SJSA1 (cell line): ENCODE measurements around the gene TMEM82. TPM values are rescaled to one million over a fixed set of nuclear protein-coding genes. Genes with fewer than 3 reads are reported as not detected.
A peak's percentile ranks its signal among the peaks of the same experiment; 100 is the strongest.

Source experiments
- DNase-seq, 2 experiments: peaks; one replicate each; pipeline ENCODE4 v3.0.0-alpha.2; 2015 to 2020; ENCODE audit warnings: low spot score in 2 of 2, low read depth in 1 of 2
- H3K27ac ChIP-seq: fragments of 250-450 bp; sonication (Bioruptor Pico); 2 replicates; pipeline ENCODE4 v1.5.1; 2020; ENCODE audit warnings: mild to moderate bottlenecking, moderate library complexity
- H3K27me3 ChIP-seq: fragments of 250-450 bp; sonication (Bioruptor Pico); replicated peaks from 2 replicates; pipeline ENCODE4 v1.5.1; 2020; ENCODE audit warnings: mild to moderate bottlenecking, moderate library complexity
- H3K36me3 ChIP-seq: fragments of 250-450 bp; sonication (Bioruptor Pico); 2 replicates; pipeline ENCODE4 v1.5.1; 2020; ENCODE audit warnings: mild to moderate bottlenecking
- H3K4me1 ChIP-seq: fragments of 250-450 bp; sonication (Bioruptor Pico); replicated peaks from 2 replicates; pipeline ENCODE4 v1.6.1; 2021; ENCODE audit warnings: mild to moderate bottlenecking
- H3K4me3 ChIP-seq: fragments of 250-450 bp; sonication (Bioruptor Pico); 2 replicates; pipeline ENCODE4 v1.5.1; 2020; ENCODE audit warnings: mild to moderate bottlenecking
- H3K9me3 ChIP-seq: fragments of 250-450 bp; sonication (Bioruptor Pico); replicated peaks from 2 replicates; pipeline ENCODE4 v1.5.1; 2020; ENCODE audit warnings: mild to moderate bottlenecking
- total RNA-seq: library from RNA; depleted of rRNA; stranded (reverse); fragments of >200 nt; shearing (Covaris generic); gene quantifications from 2 replicates; pipeline ENCODE4 v1.2.3, GENCODE V29; 2014

TMEM82 gene
- total RNA-seq, 1 experiment from 2014 or later: not detected

GRCh38 chr1:15735304-15736037 is 6.8 kb upstream of the TMEM82 start:
- peaks cover 39% of the 10 kb centered on the region for H3K36me3 ChIP-seq
- H3K4me1 ChIP-seq: no peaks in the 10 kb centered on the region
- H3K9me3 ChIP-seq: no peaks in the 10 kb centered on the region
- H3K27me3 ChIP-seq: no peaks in the 10 kb centered on the region
- no peak overlapping the region for H3K4me3 ChIP-seq
- no peak for DNase-seq
- no peak overlapping the region for H3K27ac ChIP-seq

GRCh38 chr1:15736038-15736891 is 6.0 kb upstream of the TMEM82 start, which contains the start of gene SLC25A34:
SLC25A34 (plus strand) TSS chr1:15736258; CDS start chr1:15736486, 228 bp downstream.
- peaks cover 32% of the 10 kb centered on the region for H3K36me3 ChIP-seq
- H3K27me3 ChIP-seq: no peaks in the 10 kb centered on the region
- H3K9me3 ChIP-seq: no peaks in the 10 kb centered on the region
- no peaks in the 10 kb centered on the region for H3K4me1 ChIP-seq
- no peak for DNase-seq
- H3K27ac ChIP-seq: no peak within 1 kb of the TSS
- H3K4me3 ChIP-seq: no peak within 1 kb of the TSS

GRCh38 chr1:15736892-15737261 is 5.4 kb upstream of the TMEM82 start:
- no peak overlapping the region for H3K4me3 ChIP-seq
- H3K27ac ChIP-seq: no peak overlapping the region
- H3K36me3 ChIP-seq: peaks cover 26% of the 10 kb centered on the region
- H3K9me3 ChIP-seq: no peaks in the 10 kb centered on the region
- no peaks in the 10 kb centered on the region for H3K4me1 ChIP-seq
- H3K27me3 ChIP-seq: no peaks in the 10 kb centered on the region
- no peak for DNase-seq

GRCh38 chr1:15737324-15738319 is 4.7 kb upstream of the TMEM82 start:
- no peaks in the 10 kb centered on the region for H3K27me3 ChIP-seq
- no peak overlapping the region for H3K4me3 ChIP-seq
- peaks cover 19% of the 10 kb centered on the region for H3K36me3 ChIP-seq
- no peak overlapping the region for H3K27ac ChIP-seq
- no peaks in the 10 kb centered on the region for H3K9me3 ChIP-seq
- H3K4me1 ChIP-seq: no peaks in the 10 kb centered on the region
- DNase-seq: no peak

GRCh38 chr1:15738416-15739113 is 3.7 kb upstream of the TMEM82 start:
- no peaks in the 10 kb centered on the region for H3K27me3 ChIP-seq
- H3K27ac ChIP-seq: no peak overlapping the region
- H3K9me3 ChIP-seq: no peaks in the 10 kb centered on the region
- no peak for DNase-seq
- no peak overlapping the region for H3K4me3 ChIP-seq
- no peaks in the 10 kb centered on the region for H3K4me1 ChIP-seq
- H3K36me3 ChIP-seq: peaks cover 14% of the 10 kb centered on the region

GRCh38 chr1:15739259-15739658 is 3.0 kb upstream of the TMEM82 start:
- no peaks in the 10 kb centered on the region for H3K9me3 ChIP-seq
- DNase-seq: no peak
- H3K4me3 ChIP-seq: no peak overlapping the region
- H3K4me1 ChIP-seq: no peaks in the 10 kb centered on the region
- H3K27me3 ChIP-seq: no peaks in the 10 kb centered on the region
- H3K36me3 ChIP-seq: peaks cover 7% of the 10 kb centered on the region
- H3K27ac ChIP-seq: no peak overlapping the region

GRCh38 chr1:15739745-15740144 is 2.6 kb upstream of the TMEM82 start:
- Histone ChIP-seq H3K27me3 (no peaks in the 10 kb centered on the region), H3K9me3 (no peaks in the 10 kb centered on the region), H3K36me3 (peaks cover 5% of the 10 kb centered on the region; the same call in 1 of the 2 replicates), H3K27ac (no peak overlapping the region), H3K4me1 (no peaks in the 10 kb centered on the region), H3K4me3 (no peak overlapping the region)
- no peak for DNase-seq

- H3K9me3 ChIP-seq: no peaks in the 10 kb centered on the region
- H3K27ac ChIP-seq: no peak overlapping the region
- H3K36me3 ChIP-seq: no peaks in the 10 kb centered on the region
- no peaks in the 10 kb centered on the region for H3K4me1 ChIP-seq
- peak; percentile 31 to 69 for DNase-seq
- H3K4me3 ChIP-seq: no peak overlapping the region
- no peaks in the 10 kb centered on the region for H3K27me3 ChIP-seq
Measured at GRCh38 chr1:15740924-15741850, 1.1 kb upstream of the TMEM82 start.

- Histone ChIP-seq H3K27me3 (no peaks in the 10 kb centered on the region), H3K36me3 (no peaks in the 10 kb centered on the region), H3K27ac (no peak overlapping the region), H3K9me3 (no peaks in the 10 kb centered on the region), H3K4me1 (peaks cover 5% of the 10 kb centered on the region), H3K4me3 (no peak overlapping the region)
- DNase-seq: no peak
Measured at GRCh38 chr1:15744122-15744679, 1.9 kb downstream of the TMEM82 start.

- H3K27me3 ChIP-seq: no peaks in the 10 kb centered on the region
- no peaks in the 10 kb centered on the region for H3K9me3 ChIP-seq
- H3K27ac ChIP-seq: no peak overlapping the region
- no peaks in the 10 kb centered on the region for H3K36me3 ChIP-seq
- DNase-seq: no peak
- H3K4me3 ChIP-seq: no peak overlapping the region
- peaks cover 17% of the 10 kb centered on the region for H3K4me1 ChIP-seq
Measured at GRCh38 chr1:15747378-15747777, 5.1 kb downstream of the TMEM82 start.

- Histone ChIP-seq H3K4me3 (no peak overlapping the region), H3K9me3 (no peaks in the 10 kb centered on the region), H3K27me3 (no peaks in the 10 kb centered on the region), H3K36me3 (no peaks in the 10 kb centered on the region), H3K27ac (no peak overlapping the region), H3K4me1 (peaks cover 17% of the 10 kb centered on the region)
- no peak for DNase-seq
Measured at GRCh38 chr1:15748264-15748663, 6.0 kb downstream of the TMEM82 start.
